ENCODE data around the gene TNRC6A.

- TF ChIP-seq CTCF (conservative IDR thresholded peaks at IDR 0.05; ENCODE audit: low read length), result no peak
- TF ChIP-seq EZH2phosphoT487 (IDR thresholded peaks at IDR 0.05; ENCODE audit: borderline replicate concordance), result no peak
Measured at GRCh38 chr16:24745791-24746190, 16.3 kb downstream of the TNRC6A start.
